MG63 (cell line): ENCODE results near the gene PRKCB. TPM values are rescaled to one million over a fixed set of nuclear protein-coding genes. Genes with fewer than 3 reads are reported as not detected.

ENCODE experiments used
- DNase-seq: peaks from one replicate; pipeline ENCODE4 v3.0.0-alpha.2; 2020
- H3K27me3 ChIP-seq: fragments of 250-450 bp; sonication (Bioruptor Pico); 2 replicates; pipeline ENCODE4 v1.5.1; 2020; ENCODE audit warnings: mild to moderate bottlenecking, moderate library complexity
- H3K36me3 ChIP-seq: fragments of 250-450 bp; sonication (Bioruptor Pico); 2 replicates; pipeline ENCODE4 v1.5.1; 2020; ENCODE audit warnings: mild to moderate bottlenecking, moderate library complexity
- H3K4me3 ChIP-seq: fragments of 250-450 bp; sonication (Bioruptor Pico); 2 replicates; pipeline ENCODE4 v1.5.1; 2020; ENCODE audit warnings: mild to moderate bottlenecking, moderate library complexity
- H3K9me3 ChIP-seq: fragments of 250-450 bp; sonication (Bioruptor Pico); 2 replicates; pipeline ENCODE4 v1.5.1; 2020; ENCODE audit warnings: mild to moderate bottlenecking, moderate library complexity
- total RNA-seq: library from RNA; depleted of rRNA; stranded (reverse); fragments of >200 nt; shearing (Covaris generic); gene quantifications from 2 replicates; pipeline ENCODE4 v1.2.3, GENCODE V29; 2014; ENCODE audit warnings: low replicate concordance; rRNA removed

Gene PRKCB
- 0.02 TPM in 1 of 2 replicates, not detected in the other for total RNA-seq

DNA sequence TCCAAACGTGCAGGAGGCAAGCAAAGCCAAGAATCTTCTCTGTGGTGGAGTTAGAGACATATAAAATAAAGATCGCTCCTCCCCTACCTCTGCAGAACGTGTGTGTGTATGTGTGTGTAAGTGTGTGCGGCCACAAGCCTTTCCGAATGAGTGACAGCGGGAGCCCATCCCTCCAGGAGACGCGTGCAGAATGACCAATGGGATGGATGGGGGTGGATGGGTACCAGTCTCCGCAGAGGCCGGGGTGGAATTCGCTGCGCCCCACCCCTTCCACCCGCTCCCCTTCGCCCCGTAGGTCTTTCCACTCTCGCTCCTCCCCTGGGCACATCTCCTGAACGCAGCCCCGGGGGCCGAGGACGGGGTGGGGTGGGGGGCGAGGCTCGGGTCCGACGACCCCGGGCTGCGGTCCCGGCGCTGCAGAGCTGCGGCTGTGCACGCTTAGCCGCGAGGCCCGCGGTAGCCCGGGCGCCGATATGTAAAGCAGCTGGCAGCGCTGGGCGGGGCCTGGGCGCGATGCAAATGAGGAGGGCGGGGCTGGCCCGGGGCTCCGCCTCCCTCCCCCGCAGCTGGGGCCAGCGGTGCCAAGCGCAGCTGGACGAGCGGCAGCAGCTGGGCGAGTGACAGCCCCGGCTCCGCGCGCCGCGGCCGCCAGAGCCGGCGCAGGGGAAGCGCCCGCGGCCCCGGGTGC is at the start of gene PRKCB:
TSS of gene PRKCB (plus strand) at position 594 of the 688 bp plus-strand sequence.
- peak; percentile 62 for DNase-seq
- Histone ChIP-seq H3K9me3 (no peaks in the 10 kb centered on the region), H3K4me3 (no peak within 1 kb of the TSS), H3K27me3 (peaks cover 43% of the 10 kb centered on the region), H3K36me3 (no peaks in the 10 kb centered on the region)

DNA sequence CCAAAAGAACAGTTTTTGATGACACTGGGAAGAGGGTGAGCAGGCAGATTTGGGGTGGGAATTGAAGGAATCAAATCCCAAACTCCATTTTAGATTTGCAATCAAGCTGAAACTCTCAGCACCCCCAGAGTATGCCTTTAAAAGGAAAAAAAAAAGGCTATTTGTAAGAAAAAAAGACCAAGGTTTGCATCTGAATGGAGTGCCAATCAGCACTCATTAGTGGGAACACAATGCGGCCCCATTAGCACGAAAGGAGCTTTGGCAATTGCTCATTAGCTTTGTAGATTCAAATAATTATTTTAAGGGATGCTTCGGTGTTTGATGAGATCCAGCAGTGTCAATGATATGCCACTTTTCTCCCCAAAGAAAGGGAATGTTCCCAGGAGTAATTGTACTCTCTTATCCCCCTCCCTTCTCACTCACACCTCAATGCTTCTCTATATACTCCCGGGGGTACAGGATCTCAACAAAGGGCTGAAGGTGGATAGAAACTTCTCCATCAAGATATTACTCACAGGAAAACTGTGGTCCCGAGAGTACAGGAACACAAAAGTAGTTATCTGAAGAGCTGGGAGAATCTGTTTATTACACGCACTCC is 48.7 kb upstream of the PRKCB start:
- DNase-seq = no peak
- no peak overlapping the region for H3K4me3 ChIP-seq
- H3K36me3 ChIP-seq = no peaks in the 10 kb centered on the region
- 0 out of 2 replicates have a peak, but pooled peaks cover 3% of the 10 kb centered on the region for H3K27me3 ChIP-seq
- no peaks in the 10 kb centered on the region; the same call in 1 of the 2 replicates for H3K9me3 ChIP-seq

DNA sequence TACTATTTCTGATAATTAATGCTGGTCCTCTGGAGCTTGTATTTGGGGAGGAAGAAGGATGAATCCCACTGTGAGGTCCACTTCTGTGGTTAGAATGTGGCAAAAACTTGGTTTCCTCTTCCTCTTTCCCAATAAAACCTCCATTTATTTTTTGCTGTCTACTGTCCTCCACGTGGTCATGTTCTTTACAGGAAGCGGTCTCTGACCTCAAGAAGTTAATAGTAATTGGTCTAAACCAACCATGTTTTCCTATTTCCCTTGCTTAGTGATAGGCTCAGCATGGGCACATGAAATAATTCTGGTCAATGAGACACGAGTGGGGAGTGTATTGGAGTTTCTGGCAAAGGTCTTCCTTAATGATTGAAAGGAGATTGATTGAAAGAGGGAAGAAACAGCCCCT is 47.1 kb upstream of the PRKCB start:
- H3K4me3 ChIP-seq = no peak overlapping the region
- H3K36me3 ChIP-seq = no peaks in the 10 kb centered on the region
- no peaks in the 10 kb centered on the region; the same call in 1 of the 2 replicates for H3K9me3 ChIP-seq
- no peaks in the 10 kb centered on the region for H3K27me3 ChIP-seq
- no peak for DNase-seq

DNA sequence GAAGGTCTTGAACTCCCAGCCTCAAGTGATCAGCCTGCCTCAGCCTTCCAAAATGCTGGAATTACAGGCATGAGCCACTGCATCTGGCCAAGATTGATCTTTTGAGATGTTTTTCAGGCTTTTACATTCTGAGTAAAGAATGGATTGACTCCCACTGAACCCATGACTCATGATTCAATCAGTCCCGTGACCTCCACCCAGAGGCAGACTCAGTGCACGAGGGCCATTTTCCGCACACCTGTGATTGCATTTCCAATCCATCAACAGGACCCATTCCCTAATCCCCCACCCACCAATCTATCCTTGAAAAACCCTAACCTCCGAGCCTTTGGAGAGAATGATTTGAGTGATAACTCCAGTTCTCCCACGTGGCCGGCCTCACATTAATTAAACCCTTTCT is 40.4 kb upstream of the PRKCB start:
- no peaks in the 10 kb centered on the region for H3K9me3 ChIP-seq
- H3K27me3 ChIP-seq = no peaks in the 10 kb centered on the region
- DNase-seq = no peak
- no peaks in the 10 kb centered on the region for H3K36me3 ChIP-seq
- H3K4me3 ChIP-seq = no peak overlapping the region

DNA sequence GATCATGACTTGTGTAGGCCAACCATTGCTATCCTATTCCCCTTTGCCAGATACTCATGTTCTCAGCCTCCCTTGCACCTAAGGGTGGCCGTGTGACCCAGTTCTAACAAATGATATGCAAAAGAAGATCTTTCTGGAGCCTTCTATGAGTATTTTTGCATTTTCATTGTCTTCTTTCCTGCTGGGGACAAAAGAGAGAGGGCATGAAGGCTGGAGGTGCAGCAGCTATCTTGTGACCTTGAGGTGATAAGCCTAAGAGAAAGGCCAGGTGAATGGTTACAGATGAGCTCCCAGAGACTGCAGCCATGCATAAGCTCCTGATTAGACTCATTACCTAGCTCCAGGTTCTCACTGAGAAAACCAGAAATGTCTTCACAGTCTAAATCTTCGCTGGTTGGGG is 38.8 kb upstream of the PRKCB start:
- no peak for DNase-seq
- no peaks in the 10 kb centered on the region for H3K9me3 ChIP-seq
- H3K4me3 ChIP-seq = no peak overlapping the region
- no peaks in the 10 kb centered on the region for H3K36me3 ChIP-seq
- 0 out of 2 replicates have a peak, but pooled peaks cover 2% of the 10 kb centered on the region for H3K27me3 ChIP-seq

DNA sequence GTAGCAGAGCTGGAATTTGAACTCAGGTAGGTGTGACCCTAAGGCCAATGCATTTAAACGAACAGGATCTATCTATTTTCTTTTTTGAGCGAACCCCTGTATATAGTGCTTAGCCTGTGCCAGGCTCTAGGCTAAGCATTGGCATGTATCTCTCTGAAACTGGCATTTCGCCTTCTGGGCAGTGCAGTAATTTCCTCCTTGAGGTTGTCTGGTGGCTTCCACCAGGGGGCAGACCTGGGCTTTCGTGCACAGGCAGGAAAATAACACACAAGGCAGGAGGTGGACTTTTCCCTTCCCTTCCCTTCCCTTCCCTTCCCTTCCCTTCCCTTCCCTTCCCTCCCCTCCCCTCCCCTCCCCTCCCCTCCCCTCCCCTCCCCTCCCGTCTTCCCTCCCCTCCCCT is 34.4 kb upstream of the PRKCB start:
- DNase-seq = peak; percentile 78
- H3K4me3 ChIP-seq = no peak overlapping the region
- no peaks in the 10 kb centered on the region for H3K9me3 ChIP-seq
- peaks cover 14% of the 10 kb centered on the region; the same call in 1 of the 2 replicates for H3K27me3 ChIP-seq
- H3K36me3 ChIP-seq = no peaks in the 10 kb centered on the region

DNA sequence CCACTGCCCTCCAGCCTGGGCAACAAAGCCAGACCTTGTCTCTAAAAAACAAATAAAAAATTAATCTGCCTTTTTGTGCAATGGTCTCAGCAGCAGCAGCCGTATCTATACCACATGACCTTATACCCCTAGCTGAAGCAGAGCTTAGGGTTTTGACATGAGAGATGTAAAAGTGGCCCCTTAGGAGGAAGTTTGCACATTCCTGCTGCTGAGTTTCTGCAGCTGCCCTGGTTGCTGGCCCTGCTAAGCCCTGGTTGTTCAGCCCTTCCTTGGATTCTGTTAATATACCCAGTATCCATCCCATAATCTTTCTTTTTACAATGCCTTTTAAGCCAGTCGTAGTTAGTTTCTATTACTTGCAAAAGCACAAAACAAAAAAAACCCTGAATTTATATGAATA is 33.0 kb upstream of the PRKCB start:
- no peaks in the 10 kb centered on the region for H3K9me3 ChIP-seq
- H3K27me3 ChIP-seq = peaks cover 18% of the 10 kb centered on the region; the same call in 1 of the 2 replicates
- H3K36me3 ChIP-seq = no peaks in the 10 kb centered on the region
- H3K4me3 ChIP-seq = no peak overlapping the region
- no peak for DNase-seq

DNA sequence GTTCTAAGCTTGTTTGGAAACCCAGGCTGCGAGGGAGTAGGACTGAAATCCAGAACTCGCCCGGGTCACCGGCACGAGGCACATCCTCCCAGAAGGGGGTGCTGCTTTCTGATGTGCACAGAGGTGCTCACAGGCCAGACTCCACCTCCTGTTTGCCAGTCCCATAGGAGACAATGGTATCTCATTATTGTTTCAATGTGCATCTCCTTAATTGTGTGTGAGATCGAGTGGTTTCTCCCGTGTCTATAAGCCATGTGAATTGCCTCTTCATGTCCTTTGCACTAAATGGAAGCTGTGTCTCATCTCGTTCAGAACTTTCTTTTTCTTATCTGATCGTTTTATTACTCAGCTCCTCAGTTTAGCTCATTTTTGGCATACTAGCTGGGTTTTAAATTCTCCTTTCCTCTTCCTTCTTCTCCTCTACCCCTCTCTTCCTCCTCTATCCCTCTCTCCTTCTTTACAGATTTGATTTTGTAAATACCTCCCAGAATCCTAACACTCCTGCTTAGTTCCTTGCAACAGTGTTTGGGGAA is 32.1 kb upstream of the PRKCB start:
- no peaks in the 10 kb centered on the region for H3K9me3 ChIP-seq
- peaks cover 18% of the 10 kb centered on the region; the same call in 1 of the 2 replicates for H3K27me3 ChIP-seq
- peak; percentile 49 for DNase-seq
- H3K36me3 ChIP-seq = no peaks in the 10 kb centered on the region
- no peak overlapping the region for H3K4me3 ChIP-seq

DNA sequence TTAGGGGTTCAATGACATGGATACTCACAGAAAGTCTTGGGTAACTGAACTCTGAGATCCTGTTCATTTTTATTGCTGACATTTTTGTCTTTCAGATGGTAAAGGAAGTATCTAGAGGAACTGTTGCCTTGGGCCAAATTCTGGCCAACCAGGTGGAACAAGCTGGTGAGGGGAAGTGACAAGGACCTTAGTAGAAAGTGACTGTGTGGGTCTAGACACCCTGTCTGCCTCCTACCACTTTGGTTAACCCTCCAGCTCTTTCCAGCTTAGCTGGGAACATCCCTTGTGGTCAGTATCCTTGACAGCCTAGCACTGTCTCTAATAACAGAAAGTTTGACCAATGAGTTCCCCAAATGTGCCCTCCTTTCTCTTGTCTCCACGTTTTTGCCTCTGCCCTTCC is 28.8 kb upstream of the PRKCB start:
- no peaks in the 10 kb centered on the region for H3K9me3 ChIP-seq

DNA sequence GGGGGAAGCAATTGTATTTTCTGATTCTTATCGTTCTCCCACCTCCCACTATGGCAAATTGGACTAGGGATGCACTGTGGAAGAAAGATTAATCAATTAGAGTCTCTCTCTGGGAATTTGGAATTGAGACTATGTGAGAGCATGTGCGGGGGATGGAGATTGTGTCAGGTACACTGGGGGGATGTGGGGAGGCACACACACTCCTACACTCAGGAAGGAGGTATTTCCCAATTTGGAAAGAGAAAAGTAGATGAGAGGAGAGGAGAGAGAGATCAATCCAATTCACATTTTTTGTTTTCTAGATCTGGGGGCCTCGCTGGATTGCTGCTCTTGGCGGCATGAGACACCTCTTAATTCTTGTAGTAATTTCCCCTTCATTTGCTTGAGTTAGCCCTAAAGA is 14.3 kb upstream of the PRKCB start:
- peaks cover 14% of the 10 kb centered on the region for H3K27me3 ChIP-seq
- no peaks in the 10 kb centered on the region for H3K36me3 ChIP-seq
- DNase-seq = no peak
- no peak overlapping the region for H3K4me3 ChIP-seq
- no peaks in the 10 kb centered on the region for H3K9me3 ChIP-seq

More for the DNA sequence above, 28.8 kb upstream of the PRKCB start:
- no peak overlapping the region for H3K4me3 ChIP-seq
- no peaks in the 10 kb centered on the region for H3K36me3 ChIP-seq
- peaks cover 23% of the 10 kb centered on the region for H3K27me3 ChIP-seq
- DNase-seq = no peak

DNA sequence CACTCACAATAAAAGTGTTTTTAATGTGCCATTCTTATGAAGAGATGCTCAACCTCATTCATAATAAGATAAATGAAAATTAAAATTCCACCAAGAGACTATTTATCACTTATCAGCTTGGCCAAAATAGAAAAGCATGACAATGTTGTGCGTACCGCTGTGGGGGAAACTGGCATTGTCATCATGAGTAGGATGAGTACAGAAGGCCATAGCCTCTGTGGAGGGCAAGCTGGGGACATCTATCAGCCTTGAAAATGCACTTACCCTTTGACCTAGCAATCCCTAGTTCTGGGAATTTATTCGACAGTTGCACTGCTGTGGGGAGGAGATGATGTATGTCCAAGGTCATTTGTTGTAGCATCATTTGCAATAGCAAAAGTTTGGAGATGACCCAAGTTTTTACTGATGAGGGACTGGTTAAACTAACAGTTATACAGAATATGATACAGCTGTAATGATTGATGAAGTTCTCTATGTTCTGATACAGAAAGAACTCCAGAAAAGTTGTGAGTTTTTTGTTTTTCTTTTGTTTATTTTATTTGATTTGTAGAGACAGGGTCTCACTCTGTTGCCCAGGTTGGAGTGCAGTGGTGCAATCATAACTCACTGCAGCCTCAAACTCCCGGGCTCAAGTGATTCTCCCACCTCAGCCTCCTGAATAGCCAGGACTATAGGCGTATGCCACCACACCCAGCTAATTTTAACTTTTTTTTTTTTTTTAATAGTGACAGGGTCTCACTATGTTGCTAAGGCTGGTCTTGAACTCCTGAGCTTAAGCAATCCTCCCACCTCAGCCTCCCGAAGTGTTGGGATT is 13.7 kb upstream of the PRKCB start:
- Histone ChIP-seq H3K27me3 (peaks cover 10% of the 10 kb centered on the region), H3K4me3 (no peak overlapping the region), H3K9me3 (no peaks in the 10 kb centered on the region), H3K36me3 (no peaks in the 10 kb centered on the region)
- DNase-seq = no peak

DNA sequence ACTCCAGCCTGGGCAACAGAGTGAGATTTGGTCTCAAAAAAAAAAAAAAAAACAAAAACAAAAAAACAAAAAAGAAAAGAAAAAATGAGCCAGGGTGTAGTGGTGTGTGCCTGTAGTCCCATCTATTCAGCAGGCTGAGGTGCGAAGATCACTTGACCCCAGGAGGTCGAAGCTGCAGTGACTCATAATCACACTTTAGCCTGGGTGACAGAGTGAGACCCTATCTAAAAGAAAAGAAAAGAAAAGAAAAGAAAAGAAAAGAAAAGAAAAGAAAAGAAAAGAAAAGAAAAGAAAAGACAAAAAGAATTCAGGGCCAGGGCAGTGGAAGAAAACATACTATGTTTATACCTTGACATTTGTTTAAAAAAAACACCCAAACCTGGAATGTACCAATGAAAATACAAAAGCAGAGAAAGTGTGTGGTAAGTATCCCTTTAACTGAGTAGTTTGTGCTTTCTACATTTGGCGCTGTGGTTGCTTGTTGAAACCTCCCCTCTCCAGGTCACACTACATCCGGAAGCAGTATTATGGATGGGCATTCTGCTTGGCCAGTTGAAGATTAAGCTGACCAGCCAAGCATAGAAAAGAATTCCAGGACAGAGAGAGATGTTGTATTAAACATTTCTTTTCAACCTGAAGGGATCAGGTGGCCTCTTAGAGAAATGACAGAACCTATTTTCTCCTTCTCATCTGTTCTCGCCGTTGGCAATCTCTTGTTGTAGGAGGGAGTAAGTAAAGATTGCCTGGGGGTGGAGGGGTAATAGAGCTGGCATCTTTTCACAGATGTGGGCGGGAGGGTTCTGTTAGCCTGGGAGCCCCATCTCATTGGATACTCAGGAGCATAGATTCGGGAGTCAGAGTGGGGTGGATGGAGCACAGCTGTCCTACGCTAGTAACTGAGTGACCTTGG is 12.1 kb upstream of the PRKCB start:
- peaks cover 3% of the 10 kb centered on the region; the same call in 1 of the 2 replicates for H3K27me3 ChIP-seq
- no peak overlapping the region for H3K4me3 ChIP-seq
- no peak for DNase-seq
- H3K36me3 ChIP-seq = no peaks in the 10 kb centered on the region
- no peaks in the 10 kb centered on the region for H3K9me3 ChIP-seq

DNA sequence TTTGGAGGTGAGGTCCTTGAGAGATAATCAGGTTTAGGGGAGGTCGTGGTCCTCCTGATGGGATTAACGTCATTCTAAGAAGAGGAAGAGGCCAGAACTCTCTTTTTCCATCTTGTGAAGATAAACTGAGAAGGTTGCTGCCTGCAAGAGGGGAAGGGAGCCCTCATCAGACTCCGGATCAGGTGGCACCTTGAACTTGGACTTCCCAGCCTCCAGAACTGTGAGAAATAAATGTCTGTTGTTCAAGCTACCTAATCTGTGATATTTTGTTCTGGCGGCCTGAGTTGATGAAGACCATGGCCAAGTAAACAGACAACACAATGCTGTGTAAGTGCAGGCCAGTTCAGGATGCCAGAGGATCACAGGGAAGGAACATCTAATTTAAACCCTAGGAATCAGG is 10.9 kb upstream of the PRKCB start:
- Histone ChIP-seq H3K4me3 (no peak overlapping the region), H3K36me3 (no peaks in the 10 kb centered on the region), H3K27me3 (no peaks in the 10 kb centered on the region), H3K9me3 (no peaks in the 10 kb centered on the region; the same call in 1 of the 2 replicates)
- DNase-seq = no peak

DNA sequence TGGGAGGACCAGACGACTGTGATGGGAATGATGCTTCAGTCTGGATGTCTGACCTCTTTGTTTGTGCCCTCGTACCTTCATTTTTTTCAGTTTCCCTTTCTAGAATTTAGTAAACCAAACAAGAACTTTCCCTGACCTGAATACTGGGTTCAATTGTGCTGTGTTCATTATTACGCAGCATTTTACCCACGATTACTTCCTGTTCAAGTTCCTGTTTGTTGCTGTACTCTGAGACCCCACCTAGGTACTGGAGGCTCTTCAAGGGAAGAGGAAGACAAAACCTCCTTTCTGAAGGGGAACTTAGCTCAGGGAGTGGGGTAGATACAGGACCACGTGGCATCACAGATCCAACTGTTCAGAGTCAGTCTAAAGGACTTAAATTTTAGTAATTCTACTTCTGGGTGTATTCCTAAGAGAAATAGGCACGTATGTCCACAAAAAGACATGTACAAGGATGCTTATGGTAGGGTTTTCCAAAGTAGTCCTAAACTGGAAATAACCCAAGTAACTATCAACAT is 9.2 kb upstream of the PRKCB start:
- DNase-seq = no peak
- H3K36me3 ChIP-seq = no peaks in the 10 kb centered on the region
- no peaks in the 10 kb centered on the region for H3K27me3 ChIP-seq
- no peak overlapping the region for H3K4me3 ChIP-seq
- H3K9me3 ChIP-seq = peaks cover 2% of the 10 kb centered on the region; the same call in 1 of the 2 replicates

DNA sequence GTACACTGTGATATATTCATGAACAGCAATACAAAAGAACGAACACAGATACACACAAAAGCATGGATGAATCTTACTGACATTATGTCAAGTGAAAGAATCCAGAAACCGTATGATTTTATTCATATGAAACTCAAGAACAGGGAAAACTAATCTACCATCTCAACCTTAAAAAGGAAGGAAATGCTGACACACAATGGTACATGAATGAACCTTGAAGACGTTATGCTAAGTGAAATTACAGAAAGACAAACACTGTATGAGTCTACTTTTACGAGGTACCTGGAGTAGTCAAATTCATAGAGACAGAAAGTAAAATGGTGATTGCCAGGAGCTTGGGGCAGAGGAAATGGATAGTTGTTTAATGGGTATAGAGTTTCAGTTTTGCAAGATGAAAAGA is 8.7 kb upstream of the PRKCB start:
- H3K9me3 ChIP-seq = peaks cover 2% of the 10 kb centered on the region; the same call in 1 of the 2 replicates
- H3K36me3 ChIP-seq = no peaks in the 10 kb centered on the region
- H3K4me3 ChIP-seq = no peak overlapping the region
- no peaks in the 10 kb centered on the region for H3K27me3 ChIP-seq
- DNase-seq = no peak

DNA sequence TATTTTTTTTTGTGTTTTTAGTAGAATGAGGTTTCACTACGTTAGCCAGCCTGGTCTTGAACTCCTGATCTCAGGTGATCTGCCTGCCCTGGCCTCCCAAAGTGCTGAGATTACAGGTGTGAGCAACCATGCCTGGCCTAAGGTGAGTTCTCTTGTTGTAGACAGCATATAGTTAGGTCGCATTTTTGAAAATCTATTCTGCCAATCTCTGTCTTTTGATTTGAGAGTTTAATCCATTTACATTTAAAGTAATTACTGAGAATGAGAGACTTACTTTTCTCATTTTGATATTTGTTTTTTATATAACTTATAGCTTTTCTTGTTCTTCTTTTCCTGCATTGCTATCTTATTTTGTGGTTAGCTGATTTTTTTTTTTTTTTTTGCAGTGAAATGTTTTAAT is 6.3 kb upstream of the PRKCB start:
- Histone ChIP-seq H3K27me3 (no peaks in the 10 kb centered on the region), H3K4me3 (no peak overlapping the region), H3K9me3 (peaks cover 2% of the 10 kb centered on the region; the same call in 1 of the 2 replicates), H3K36me3 (no peaks in the 10 kb centered on the region)
- no peak for DNase-seq
